Measurements from ENCODE around the gene ZNF334.

- no peak for TF ChIP-seq CTCF (IDR thresholded peaks at IDR 0.05)
- TF ChIP-seq ZFX (IDR thresholded peaks at IDR 0.05; ENCODE audit: borderline replicate concordance): no peak
Observed at GRCh38 chr20:46458866-46459750, 54.3 kb downstream of the ZNF334 start.

Measured in 22Rv1 (cell line).